ENCODE measurements around the gene CCDC183. TPM values are rescaled to one million over a fixed set of nuclear protein-coding genes. Genes with fewer than 3 reads are reported as not detected.
"Not testable (repeated sequence)": the region's sequence is repeated elsewhere in the genome, so short reads cannot be mapped to it uniquely, and the experiment has no call there.

CCDC183 gene
- total and polyA plus RNA-seq, 4 donors: 0.38 to 4.6 (median 2.2) TPM

- Histone ChIP-seq H3K4me1 (ENCODE audit: control insufficient read depth in 5 of 5, insufficient read depth in 5 of 5, low read length in 5 of 5) (peaks cover 0 to 31% (median 7%) of the 10 kb centered on the region in 5 donors), H3K9me3 (ENCODE audit: control insufficient read depth in 4 of 4, insufficient read depth in 3 of 4, low read length in 3 of 4) (no peaks in the 10 kb centered on the region), H3K36me3 (ENCODE audit: control insufficient read depth in 4 of 4, insufficient read depth in 4 of 4, low read length in 4 of 4) (peaks cover 0 to 9% (median 3%) of the 10 kb centered on the region in 4 donors), H3K27me3 (ENCODE audit: control insufficient read depth in 3 of 3, insufficient read depth in 3 of 3, low read length in 2 of 3) (no peaks in the 10 kb centered on the region), H3K9ac (ENCODE audit: insufficient read depth in 1 of 2, low read length in 2 of 2) (no peak overlapping the region), H3K27ac (ENCODE audit: low read depth in 1 of 2, low read length in 1 of 2) (no peak overlapping the region), H3K4me3 (no peak overlapping the region)
- DNase-seq: no peak
- no peak for TF ChIP-seq CTCF (IDR thresholded peaks at IDR 0.05; ENCODE audit: control extremely low read depth, extremely low read depth)
- no peak for ATAC-seq (ENCODE audit: insufficient read depth, low FRiP score)
- WGBS, 2 donors: 84 to 85% methylated on average over 17 of the region's 17 CpGs
Measured at GRCh38 chr9:136793086-136793946, 2.8 kb upstream of the CCDC183 start.

- Histone ChIP-seq H3K9me3 (ENCODE audit: control insufficient read depth in 4 of 4, insufficient read depth in 3 of 4, low read length in 3 of 4) (no peaks in the 10 kb centered on the region), H3K9ac (ENCODE audit: insufficient read depth in 1 of 2, low read length in 2 of 2) (no peak overlapping the region), H3K27me3 (ENCODE audit: control insufficient read depth in 3 of 3, insufficient read depth in 3 of 3, low read length in 2 of 3) (peaks cover 0 to 6% (median 2%) of the 10 kb centered on the region in 3 donors), H3K4me1 (ENCODE audit: control insufficient read depth in 5 of 5, insufficient read depth in 5 of 5, low read length in 5 of 5) (peaks cover 0 to 39% (median 8%) of the 10 kb centered on the region in 5 donors), H3K27ac (ENCODE audit: low read depth in 1 of 2, low read length in 1 of 2) (no peak overlapping the region), H3K36me3 (ENCODE audit: control insufficient read depth in 4 of 4, insufficient read depth in 4 of 4, low read length in 4 of 4) (peaks cover 0 to 9% (median 3%) of the 10 kb centered on the region in 4 donors), H3K4me3 (no peak overlapping the region)
- DNase-seq (no peak), ATAC-seq (ENCODE audit: insufficient read depth, low FRiP score) (no peak)
- no peak for TF ChIP-seq CTCF (IDR thresholded peaks at IDR 0.05; ENCODE audit: control extremely low read depth, extremely low read depth)
- 90 to 92% methylated on average over 14 of the region's 14 CpGs for WGBS, 2 donors
Measured at GRCh38 chr9:136794281-136794999, 1.7 kb upstream of the CCDC183 start.

- Histone ChIP-seq H3K9ac (ENCODE audit: insufficient read depth in 1 of 2, low read length in 2 of 2) (no peak overlapping the region), H3K36me3 (ENCODE audit: control insufficient read depth in 4 of 4, insufficient read depth in 4 of 4, low read length in 4 of 4) (peaks cover 0 to 9% (median 3%) of the 10 kb centered on the region in 4 donors), H3K9me3 (ENCODE audit: control insufficient read depth in 4 of 4, insufficient read depth in 3 of 4, low read length in 3 of 4) (no peaks in the 10 kb centered on the region), H3K27ac (ENCODE audit: low read depth in 1 of 2, low read length in 1 of 2) (no peak overlapping the region), H3K4me3 (no peak overlapping the region), H3K27me3 (ENCODE audit: control insufficient read depth in 3 of 3, insufficient read depth in 3 of 3, low read length in 2 of 3) (peaks cover 0 to 11% (median 2%) of the 10 kb centered on the region in 3 donors), H3K4me1 (ENCODE audit: control insufficient read depth in 5 of 5, insufficient read depth in 5 of 5, low read length in 5 of 5) (peaks cover 4 to 40% (median 10%) of the 10 kb centered on the region in 5 donors)
- TF ChIP-seq CTCF (IDR thresholded peaks at IDR 0.05; ENCODE audit: control extremely low read depth, extremely low read depth): no peak
- ATAC-seq (ENCODE audit: insufficient read depth, low FRiP score): no peak
- DNase-seq: no peak
- WGBS, 2 donors: 60 to 68% methylated on average over 6 of the region's 6 CpGs
Measured at GRCh38 chr9:136795000-136795348, 1.2 kb upstream of the CCDC183 start.

- H3K27me3 ChIP-seq (ENCODE audit: control insufficient read depth in 3 of 3, insufficient read depth in 3 of 3, low read length in 2 of 3): peaks cover 0 to 16% (median 2%) of the 10 kb centered on the region in 3 donors
- H3K9me3 ChIP-seq (ENCODE audit: control insufficient read depth in 4 of 4, insufficient read depth in 3 of 4, low read length in 3 of 4); H3K4me3 ChIP-seq; ATAC-seq (ENCODE audit: insufficient read depth, low FRiP score); H3K27ac ChIP-seq (ENCODE audit: low read depth in 1 of 2, low read length in 1 of 2); H3K36me3 ChIP-seq (ENCODE audit: control insufficient read depth in 4 of 4, insufficient read depth in 4 of 4, low read length in 4 of 4); H3K9ac ChIP-seq (ENCODE audit: insufficient read depth in 1 of 2, low read length in 2 of 2): not testable (repeated sequence)
- H3K4me1 ChIP-seq (ENCODE audit: control insufficient read depth in 5 of 5, insufficient read depth in 5 of 5, low read length in 5 of 5): peaks cover 0 to 35% (median 15%) of the 10 kb centered on the region in 5 donors
- 23 to 24% methylated on average over 10 of the region's 10 CpGs for WGBS, 2 donors
- peak; percentile 47 to 51 (median 48) for DNase-seq
Measured at GRCh38 chr9:136796775-136797347, 723 bp downstream of the CCDC183 start.

All from lung (tissue), 12 donors.